Activated CD8-positive, alpha-beta memory T cell treated with anti-CD3 and anti-CD28 coated beads, Interleukin-2, amount 50 U/mL, for 24 hours (primary cell): Measurements from ENCODE around the gene SPATA6L.

Source experiments
- DNase-seq: peaks from one replicate; pipeline ENCODE4 v3.0.0-alpha.2; 2020; ENCODE audit errors: extremely low read depth

Gene SPATA6L

GRCh38 chr9:4666042-4666699 is at the start of gene SPATA6L:
Gene SPATA6L, minus strand, starts transcription at chr9:4666480. Its CDS starts 230 bp downstream, at chr9:4666250.
- DNase-seq, result no peak

GRCh38 chr9:4714266-4715016 is 48.2 kb upstream of the SPATA6L start:
- DNase-seq, result no peak

GRCh38 chr9:4713849-4714248 is 47.6 kb upstream of the SPATA6L start:
- DNase-seq, result no peak

GRCh38 chr9:4709380-4709779 is 43.1 kb upstream of the SPATA6L start:
- no peak for DNase-seq

GRCh38 chr9:4706971-4707622 is 40.8 kb upstream of the SPATA6L start:
- no peak for DNase-seq

- DNase-seq, result no peak
Observed at GRCh38 chr9:4706021-4706420, 39.7 kb upstream of the SPATA6L start.

- no peak for DNase-seq
Observed at GRCh38 chr9:4704129-4704528, 37.8 kb upstream of the SPATA6L start.

GRCh38 chr9:4701526-4701925 is 35.2 kb upstream of the SPATA6L start:
- no peak for DNase-seq

- DNase-seq, result no peak
Observed at GRCh38 chr9:4700932-4701331, 34.7 kb upstream of the SPATA6L start.

- no peak for DNase-seq
Observed at GRCh38 chr9:4700091-4700490, 33.8 kb upstream of the SPATA6L start.

GRCh38 chr9:4691795-4692194 is 25.5 kb upstream of the SPATA6L start:
- no peak for DNase-seq

- no peak for DNase-seq
Observed at GRCh38 chr9:4690144-4690543, 23.9 kb upstream of the SPATA6L start.

- DNase-seq, result no peak
Observed at GRCh38 chr9:4689687-4690104, 23.4 kb upstream of the SPATA6L start.

- DNase-seq, result no peak
Observed at GRCh38 chr9:4689021-4689420, 22.7 kb upstream of the SPATA6L start.

GRCh38 chr9:4686584-4686983 is 20.3 kb upstream of the SPATA6L start:
- no peak for DNase-seq

- DNase-seq, result no peak
Observed at GRCh38 chr9:4686112-4686511, 19.8 kb upstream of the SPATA6L start.

GRCh38 chr9:4684820-4685219 is 18.5 kb upstream of the SPATA6L start:
- DNase-seq, result no peak

GRCh38 chr9:4680750-4681149 is 14.5 kb upstream of the SPATA6L start:
- DNase-seq, result no peak

GRCh38 chr9:4680173-4680525 is 13.9 kb upstream of the SPATA6L start:
- no peak for DNase-seq

GRCh38 chr9:4679268-4680172 is 13.2 kb upstream of the SPATA6L start, which contains the start of gene CDC37L1:
Gene CDC37L1, plus strand, starts transcription at chr9:4679569. Its CDS starts 199 bp downstream, at chr9:4679768.
- DNase-seq, result peak; percentile 98

GRCh38 chr9:4678679-4679267 is 12.5 kb upstream of the SPATA6L start:
- no peak for DNase-seq
